IPS DF 6.9 (cell line): ENCODE data around the gene STXBP3.

Source experiments
- DNase-seq: peaks from one replicate; pipeline ENCODE4 v3.0.0-alpha.2; 2013; ENCODE audit warnings: low read depth, low spot score
- H3K27ac ChIP-seq: one replicate; pipeline ENCODE4 v1.5.1; 2013; ENCODE audit warnings: low read length, control low read depth
- H3K27me3 ChIP-seq: 2 replicates; pipeline ENCODE4 v1.6.1; 2013; ENCODE audit warnings: mild to moderate bottlenecking, low read length; ENCODE audit not compliant: control insufficient read depth, insufficient read depth
- H3K36me3 ChIP-seq: 2 replicates; pipeline ENCODE4 v1.6.1; 2013; ENCODE audit warnings: low read length; ENCODE audit not compliant: control insufficient read depth, insufficient read depth
- H3K4me1 ChIP-seq: 2 replicates; pipeline ENCODE4 v1.6.1; 2013; ENCODE audit warnings: low read length; ENCODE audit not compliant: control insufficient read depth, insufficient read depth
- H3K4me3 ChIP-seq: 2 replicates; pipeline ENCODE4 v1.5.1; 2013; ENCODE audit warnings: mild to moderate bottlenecking, low read length
- H3K9me3 ChIP-seq: 2 replicates; pipeline ENCODE4 v1.6.1; 2013; ENCODE audit warnings: low read length, inconsistent platforms; ENCODE audit not compliant: control insufficient read depth, insufficient read depth
- WGBS: extraction: QIAGEN DNeasy Blood & Tissue Kit; methylation state at CpG from one replicate; pipeline ENCODE4 v1.1.7; 2013; ENCODE audit warnings: mixed read lengths, missing lambda C conversion rate; ENCODE audit not compliant: insufficient read length, insufficient coverage; 5-methylcytosine and 5-hydroxymethylcytosine counted together

The STXBP3 gene

GRCh38 chr1:108854221-108855019 lies 107.9 kb downstream of the STXBP3 start:
- Histone ChIP-seq H3K4me1 (no peaks in the 10 kb centered on the region), H3K27ac (no peak overlapping the region), H3K36me3 (no peaks in the 10 kb centered on the region), H3K27me3 (no peaks in the 10 kb centered on the region), H3K4me3 (no peak overlapping the region), H3K9me3 (no peaks in the 10 kb centered on the region)
- WGBS = no CpG with 5 or more reads among the region's 3 CpGs
- no peak for DNase-seq

- WGBS = no CpG with 5 or more reads among the region's 1 CpG
- Histone ChIP-seq H3K4me1 (no peaks in the 10 kb centered on the region), H3K9me3 (no peaks in the 10 kb centered on the region), H3K4me3 (no peak within 1 kb of the TSS), H3K36me3 (no peaks in the 10 kb centered on the region), H3K27me3 (no peaks in the 10 kb centered on the region), H3K27ac (no peak within 1 kb of the TSS)
- DNase-seq = no peak
These were observed 110.5 kb downstream of the STXBP3 start, which contains the start of gene AKNAD1 for GRCh38 chr1:108856994-108857393. Gene AKNAD1, minus strand, starts transcription at chr1:108857094. Its CDS starts 4,430 bp downstream, at chr1:108852664.

GRCh38 chr1:108858230-108858950 lies 111.9 kb downstream of the STXBP3 start:
- WGBS = no CpG with 5 or more reads among the region's 6 CpGs
- Histone ChIP-seq H3K36me3 (no peaks in the 10 kb centered on the region), H3K27me3 (no peaks in the 10 kb centered on the region), H3K9me3 (no peaks in the 10 kb centered on the region), H3K27ac (no peak overlapping the region), H3K4me3 (no peak overlapping the region), H3K4me1 (no peaks in the 10 kb centered on the region)
- no peak for DNase-seq
